C4-2B (cell line): ENCODE measurements around the gene GAL3ST1.

Experiments used
- ZFX ChIP-seq: fragments of 450-650 bp; IDR thresholded peaks from 2 replicates; pipeline ENCODE4 v1.6.1; 2017
- TF ChIP-seq, protein P1 (sequence below): fragments of 450-650 bp; conservative IDR thresholded peaks from 2 replicates; pipeline ENCODE4 v1.5.1; 2017; ENCODE audit warnings: mild to moderate bottlenecking

DNA sequence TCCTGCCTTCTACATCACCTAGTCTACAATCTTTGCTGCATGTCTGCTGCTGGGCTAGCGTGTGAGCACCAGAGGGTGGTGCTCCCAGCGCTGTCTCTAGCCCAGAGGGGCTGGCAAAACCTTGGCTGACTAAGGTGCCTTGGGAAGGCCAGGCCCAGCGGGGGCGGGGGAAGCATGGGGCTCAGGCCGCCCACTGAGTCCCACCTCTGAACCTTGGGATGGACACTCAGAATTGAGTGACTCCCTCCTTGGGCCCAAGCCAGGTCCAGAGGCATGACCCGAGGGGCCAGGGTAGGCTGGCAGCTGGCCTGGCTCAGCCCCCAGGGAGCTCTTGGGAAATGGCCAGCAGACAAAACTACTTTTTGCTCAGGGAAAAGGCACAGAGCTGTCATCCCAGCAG, 7.6 kb upstream of the GAL3ST1 start:
- TF ChIP-seq, protein P1, sequence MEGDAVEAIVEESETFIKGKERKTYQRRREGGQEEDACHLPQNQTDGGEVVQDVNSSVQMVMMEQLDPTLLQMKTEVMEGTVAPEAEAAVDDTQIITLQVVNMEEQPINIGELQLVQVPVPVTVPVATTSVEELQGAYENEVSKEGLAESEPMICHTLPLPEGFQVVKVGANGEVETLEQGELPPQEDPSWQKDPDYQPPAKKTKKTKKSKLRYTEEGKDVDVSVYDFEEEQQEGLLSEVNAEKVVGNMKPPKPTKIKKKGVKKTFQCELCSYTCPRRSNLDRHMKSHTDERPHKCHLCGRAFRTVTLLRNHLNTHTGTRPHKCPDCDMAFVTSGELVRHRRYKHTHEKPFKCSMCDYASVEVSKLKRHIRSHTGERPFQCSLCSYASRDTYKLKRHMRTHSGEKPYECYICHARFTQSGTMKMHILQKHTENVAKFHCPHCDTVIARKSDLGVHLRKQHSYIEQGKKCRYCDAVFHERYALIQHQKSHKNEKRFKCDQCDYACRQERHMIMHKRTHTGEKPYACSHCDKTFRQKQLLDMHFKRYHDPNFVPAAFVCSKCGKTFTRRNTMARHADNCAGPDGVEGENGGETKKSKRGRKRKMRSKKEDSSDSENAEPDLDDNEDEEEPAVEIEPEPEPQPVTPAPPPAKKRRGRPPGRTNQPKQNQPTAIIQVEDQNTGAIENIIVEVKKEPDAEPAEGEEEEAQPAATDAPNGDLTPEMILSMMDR = no peak
- no peak for TF ChIP-seq ZFX
